K562 (cell line): ENCODE results near the gene SLC25A45. TPM values are rescaled to one million over a fixed set of nuclear protein-coding genes. Genes with fewer than 3 reads are reported as not detected.

Source experiments
- CHCHD3 ChIP-seq: fragments of 250-450 bp; sonication (Bioruptor Pico); IDR thresholded peaks from 2 replicates; pipeline ENCODE4 v2.1.2; 2022; ENCODE audit warnings: mild to moderate bottlenecking
- DNMT1 ChIP-seq: fragments of 450-650 bp; IDR thresholded peaks from 2 replicates; pipeline ENCODE4 v1.6.1; 2016; ENCODE audit warnings: antibody characterized with exemption, mild to moderate bottlenecking
- KAT8 ChIP-seq: fragments of 450-650 bp; IDR thresholded peaks from 2 replicates; pipeline ENCODE4 v1.6.1; 2016; ENCODE audit warnings: low read depth, mild to moderate bottlenecking
- MTA3 ChIP-seq: fragments of 450-650 bp; formaldehyde crosslinking; IDR thresholded peaks from 2 replicates; pipeline ENCODE4 v1.6.1; 2017; ENCODE audit warnings: mild to moderate bottlenecking, borderline replicate concordance
- MTF1 ChIP-seq: fragments of 250-450 bp; sonication (Bioruptor Pico); IDR thresholded peaks from 2 replicates; pipeline ENCODE4 v1.9.0; 2021; ENCODE audit warnings: moderate library complexity, mild to moderate bottlenecking, inconsistent platforms, borderline replicate concordance
- RB1 ChIP-seq: fragments of 450-650 bp; IDR thresholded peaks from 2 replicates; pipeline ENCODE4 v1.6.1; 2017; ENCODE audit warnings: low read depth, mild to moderate bottlenecking
- STAT5B ChIP-seq: fragments of 250-450 bp; sonication (Bioruptor Pico); IDR thresholded peaks from 2 replicates; pipeline ENCODE4 v1.8.0; 2021; ENCODE audit warnings: mild to moderate bottlenecking, inconsistent platforms
- ZKSCAN8 ChIP-seq: fragments of 200-800 bp; sonication (Bioruptor generic); IDR thresholded peaks from 2 replicates; pipeline ENCODE4 v1.6.1; 2016; ENCODE audit warnings: missing genetic modification characterization, missing compliant biosample characterization
- ZNF232 ChIP-seq: sonication (generic); formaldehyde crosslinking; IDR thresholded peaks from 2 replicates; pipeline ENCODE4 v1.8.0; 2022; ENCODE audit warnings: mild to moderate bottlenecking, missing genetic modification reagents
- ZNF347 ChIP-seq: fragments of 450-650 bp; formaldehyde crosslinking; IDR thresholded peaks from 2 replicates; pipeline ENCODE4 v1.4.0; 2020; ENCODE audit warnings: low read depth, mild to moderate bottlenecking, moderate library complexity
- polyA plus RNA-seq, 8 experiments: library from polyadenylated mRNA; depleted of rRNA in 4 of 8; stranded (reverse) in 5 of 8; unstranded in 3 of 8; fragments of >200 nt; fragmentation: Nextera tagmentation in 2 of 8; fragmentation: Illumina TruSeq in 1 of 8; extraction: Ambion mirVana in 2 of 8; extraction: Trizol in 1 of 8; gene quantifications; 2 replicates each; pipeline versions ENCODE4 v1.2.1 to v1.2.3, GENCODE V29; 2011 to 2014; ENCODE audit warnings: inconsistent platforms in 1 of 8, missing spikeins in 1 of 8
- total RNA-seq, 7 experiments: library from RNA; depleted of rRNA in 6 of 7; stranded (reverse); fragments of >200 nt in 6 of 7; fragmentation: Illumina TruSeq in 2 of 7; extraction: Trizol in 2 of 7; gene quantifications; 2 replicates each; pipeline versions ENCODE4 v1.2.1 to v1.2.3, GENCODE V29; 2011 to 2021; ENCODE audit warnings: low replicate concordance in 1 of 7
- TF ChIP-seq, protein P1 (sequence below): fragments of 250-450 bp; sonication (Bioruptor Pico); IDR thresholded peaks from 2 replicates; pipeline ENCODE4 v1.4.0; 2020; ENCODE audit warnings: mild to moderate bottlenecking, moderate library complexity
- TF ChIP-seq, protein P2 (sequence below), 3 experiments: fragments of 200-800 bp in 1 of 3; sonication (Bioruptor generic) in 1 of 3; sonication (generic) in 1 of 3; formaldehyde crosslinking in 1 of 3; IDR thresholded peaks; 2 replicates each; pipeline versions ENCODE4 v1.6.1 to v1.8.0; 2016 to 2022; ENCODE audit warnings: mild to moderate bottlenecking in 2 of 3, missing compliant biosample characterization in 2 of 3, missing genetic modification characterization in 2 of 3, missing genetic modification reagents in 1 of 3
- TF ChIP-seq, protein P3 (sequence below): sonication (generic); formaldehyde crosslinking; IDR thresholded peaks from 2 replicates; pipeline ENCODE4 v1.8.0; 2022; ENCODE audit warnings: mild to moderate bottlenecking, missing genetic modification reagents, borderline replicate concordance
- TF ChIP-seq, protein P4 (sequence below): sonication (generic); formaldehyde crosslinking; IDR thresholded peaks from 2 replicates; pipeline ENCODE4 v1.8.1; 2023; ENCODE audit warnings: mild to moderate bottlenecking, missing genetic modification reagents
- TF ChIP-seq, protein P5 (sequence below): fragments of 250-450 bp; sonication (Bioruptor Pico); IDR thresholded peaks from 2 replicates; pipeline ENCODE4 v1.8.0; 2022; ENCODE audit warnings: inconsistent platforms, mild to moderate bottlenecking, moderate library complexity, borderline replicate concordance

The SLC25A45 gene
- total and polyA plus RNA-seq, 9 of the 15 experiments (the other 6 are each of a cell fraction or from before 2014, with no cell fraction given), result 0.15 to 2.3 (median 0.68) TPM

DNA sequence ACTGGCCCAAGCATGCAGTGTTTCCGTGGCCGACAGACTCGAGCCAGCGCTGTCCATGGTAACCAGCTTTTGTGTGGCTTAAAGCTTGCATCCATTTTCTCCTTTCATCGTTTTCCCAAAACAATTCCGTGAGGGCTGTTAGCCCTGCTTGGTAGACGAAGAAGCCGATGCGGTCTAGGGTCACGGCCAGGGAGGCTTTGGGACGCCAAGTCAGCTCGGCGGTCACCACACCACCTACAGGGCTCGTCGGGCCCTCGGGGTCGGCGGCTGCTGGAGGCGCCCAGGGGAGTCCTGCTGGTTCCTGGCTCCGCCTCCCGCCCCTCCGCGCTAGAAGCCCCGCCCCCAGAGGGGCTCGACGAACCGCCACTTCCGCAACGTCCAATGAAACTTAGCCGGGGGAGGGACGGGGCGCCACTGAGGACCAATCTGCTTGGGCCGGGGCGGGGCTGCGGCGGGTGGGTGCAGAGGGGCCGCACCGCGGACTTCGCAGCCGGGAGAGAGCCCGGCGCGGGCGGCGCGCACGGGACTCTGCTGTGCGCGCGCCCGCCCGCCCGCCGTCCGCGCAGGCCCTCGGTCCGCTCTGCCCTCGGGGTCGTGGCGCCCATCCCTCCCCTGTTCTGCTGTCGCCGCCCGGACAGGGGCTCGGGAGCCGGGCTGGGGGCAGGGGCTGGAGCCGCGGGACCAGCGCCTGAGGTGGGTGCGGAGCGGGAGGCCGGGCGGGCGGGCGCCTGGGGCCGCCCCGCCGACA is 28.0 kb downstream of the SLC25A45 start, which contains the start of gene TIGD3 (continued):
- TF ChIP-seq, protein P1, sequence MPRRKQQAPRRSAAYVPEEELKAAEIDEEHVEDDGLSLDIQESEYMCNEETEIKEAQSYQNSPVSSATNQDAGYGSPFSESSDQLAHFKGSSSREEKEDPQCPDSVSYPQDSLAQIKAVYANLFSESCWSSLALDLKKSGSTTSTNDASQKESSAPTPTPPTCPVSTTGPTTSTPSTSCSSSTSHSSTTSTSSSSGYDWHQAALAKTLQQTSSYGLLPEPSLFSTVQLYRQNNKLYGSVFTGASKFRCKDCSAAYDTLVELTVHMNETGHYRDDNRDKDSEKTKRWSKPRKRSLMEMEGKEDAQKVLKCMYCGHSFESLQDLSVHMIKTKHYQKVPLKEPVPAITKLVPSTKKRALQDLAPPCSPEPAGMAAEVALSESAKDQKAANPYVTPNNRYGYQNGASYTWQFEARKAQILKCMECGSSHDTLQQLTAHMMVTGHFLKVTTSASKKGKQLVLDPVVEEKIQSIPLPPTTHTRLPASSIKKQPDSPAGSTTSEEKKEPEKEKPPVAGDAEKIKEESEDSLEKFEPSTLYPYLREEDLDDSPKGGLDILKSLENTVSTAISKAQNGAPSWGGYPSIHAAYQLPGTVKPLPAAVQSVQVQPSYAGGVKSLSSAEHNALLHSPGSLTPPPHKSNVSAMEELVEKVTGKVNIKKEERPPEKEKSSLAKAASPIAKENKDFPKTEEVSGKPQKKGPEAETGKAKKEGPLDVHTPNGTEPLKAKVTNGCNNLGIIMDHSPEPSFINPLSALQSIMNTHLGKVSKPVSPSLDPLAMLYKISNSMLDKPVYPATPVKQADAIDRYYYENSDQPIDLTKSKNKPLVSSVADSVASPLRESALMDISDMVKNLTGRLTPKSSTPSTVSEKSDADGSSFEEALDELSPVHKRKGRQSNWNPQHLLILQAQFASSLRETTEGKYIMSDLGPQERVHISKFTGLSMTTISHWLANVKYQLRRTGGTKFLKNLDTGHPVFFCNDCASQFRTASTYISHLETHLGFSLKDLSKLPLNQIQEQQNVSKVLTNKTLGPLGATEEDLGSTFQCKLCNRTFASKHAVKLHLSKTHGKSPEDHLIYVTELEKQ (CRISPR knock-in tag), result no peak
- TF ChIP-seq ZNF347 (CRISPR knock-in tag) (no peak), MTA3 (0 out of 2 replicates have a peak, but pooled peaks have one; percentile 29), KAT8 (no peak), DNMT1 (no peak), MTF1 (CRISPR knock-in tag) (no peak), ZKSCAN8 (no peak), RB1 (peak; percentile 30; the same call in 1 of the 2 replicates), ZNF232 (CRISPR knock-in tag) (no peak), STAT5B (CRISPR knock-in tag) (no peak), CHCHD3 (CRISPR knock-in tag) (no peak)
- TF ChIP-seq, protein P2, sequence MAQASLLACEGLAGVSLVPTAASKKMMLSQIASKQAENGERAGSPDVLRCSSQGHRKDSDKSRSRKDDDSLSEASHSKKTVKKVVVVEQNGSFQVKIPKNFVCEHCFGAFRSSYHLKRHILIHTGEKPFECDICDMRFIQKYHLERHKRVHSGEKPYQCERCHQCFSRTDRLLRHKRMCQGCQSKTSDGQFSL (CRISPR knock-in tag; IDR thresholded peaks at IDR 0.05), result no peak
- TF ChIP-seq, protein P2 (tag; IDR thresholded peaks at IDR 0.05), result no peak
- TF ChIP-seq, protein P3, sequence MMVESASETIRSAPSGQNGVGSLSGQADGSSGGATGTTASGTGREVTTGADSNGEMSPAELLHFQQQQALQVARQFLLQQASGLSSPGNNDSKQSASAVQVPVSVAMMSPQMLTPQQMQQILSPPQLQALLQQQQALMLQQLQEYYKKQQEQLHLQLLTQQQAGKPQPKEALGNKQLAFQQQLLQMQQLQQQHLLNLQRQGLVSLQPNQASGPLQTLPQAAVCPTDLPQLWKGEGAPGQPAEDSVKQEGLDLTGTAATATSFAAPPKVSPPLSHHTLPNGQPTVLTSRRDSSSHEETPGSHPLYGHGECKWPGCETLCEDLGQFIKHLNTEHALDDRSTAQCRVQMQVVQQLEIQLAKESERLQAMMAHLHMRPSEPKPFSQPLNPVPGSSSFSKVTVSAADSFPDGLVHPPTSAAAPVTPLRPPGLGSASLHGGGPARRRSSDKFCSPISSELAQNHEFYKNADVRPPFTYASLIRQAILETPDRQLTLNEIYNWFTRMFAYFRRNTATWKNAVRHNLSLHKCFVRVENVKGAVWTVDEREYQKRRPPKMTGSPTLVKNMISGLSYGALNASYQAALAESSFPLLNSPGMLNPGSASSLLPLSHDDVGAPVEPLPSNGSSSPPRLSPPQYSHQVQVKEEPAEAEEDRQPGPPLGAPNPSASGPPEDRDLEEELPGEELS (CRISPR knock-in tag), result no peak; the same call in 1 of the 2 replicates
- TF ChIP-seq, protein P4, sequence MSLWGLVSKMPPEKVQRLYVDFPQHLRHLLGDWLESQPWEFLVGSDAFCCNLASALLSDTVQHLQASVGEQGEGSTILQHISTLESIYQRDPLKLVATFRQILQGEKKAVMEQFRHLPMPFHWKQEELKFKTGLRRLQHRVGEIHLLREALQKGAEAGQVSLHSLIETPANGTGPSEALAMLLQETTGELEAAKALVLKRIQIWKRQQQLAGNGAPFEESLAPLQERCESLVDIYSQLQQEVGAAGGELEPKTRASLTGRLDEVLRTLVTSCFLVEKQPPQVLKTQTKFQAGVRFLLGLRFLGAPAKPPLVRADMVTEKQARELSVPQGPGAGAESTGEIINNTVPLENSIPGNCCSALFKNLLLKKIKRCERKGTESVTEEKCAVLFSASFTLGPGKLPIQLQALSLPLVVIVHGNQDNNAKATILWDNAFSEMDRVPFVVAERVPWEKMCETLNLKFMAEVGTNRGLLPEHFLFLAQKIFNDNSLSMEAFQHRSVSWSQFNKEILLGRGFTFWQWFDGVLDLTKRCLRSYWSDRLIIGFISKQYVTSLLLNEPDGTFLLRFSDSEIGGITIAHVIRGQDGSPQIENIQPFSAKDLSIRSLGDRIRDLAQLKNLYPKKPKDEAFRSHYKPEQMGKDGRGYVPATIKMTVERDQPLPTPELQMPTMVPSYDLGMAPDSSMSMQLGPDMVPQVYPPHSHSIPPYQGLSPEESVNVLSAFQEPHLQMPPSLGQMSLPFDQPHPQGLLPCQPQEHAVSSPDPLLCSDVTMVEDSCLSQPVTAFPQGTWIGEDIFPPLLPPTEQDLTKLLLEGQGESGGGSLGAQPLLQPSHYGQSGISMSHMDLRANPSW (CRISPR knock-in tag), result no peak
- TF ChIP-seq, protein P5, sequence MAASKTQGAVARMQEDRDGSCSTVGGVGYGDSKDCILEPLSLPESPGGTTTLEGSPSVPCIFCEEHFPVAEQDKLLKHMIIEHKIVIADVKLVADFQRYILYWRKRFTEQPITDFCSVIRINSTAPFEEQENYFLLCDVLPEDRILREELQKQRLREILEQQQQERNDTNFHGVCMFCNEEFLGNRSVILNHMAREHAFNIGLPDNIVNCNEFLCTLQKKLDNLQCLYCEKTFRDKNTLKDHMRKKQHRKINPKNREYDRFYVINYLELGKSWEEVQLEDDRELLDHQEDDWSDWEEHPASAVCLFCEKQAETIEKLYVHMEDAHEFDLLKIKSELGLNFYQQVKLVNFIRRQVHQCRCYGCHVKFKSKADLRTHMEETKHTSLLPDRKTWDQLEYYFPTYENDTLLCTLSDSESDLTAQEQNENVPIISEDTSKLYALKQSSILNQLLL, result no peak
